GM21381 (cell line): ENCODE measurements around the gene RNASE3.
"Not testable (repeated sequence)": the region's sequence is repeated elsewhere in the genome, so short reads cannot be mapped to it uniquely, and the experiment has no call there.

Experiments
- ATAC-seq: cut with Tn5 transposase; IDR thresholded peaks from one replicate; pipeline ENCODE4 v1.9.1; 2021; ENCODE audit warnings: mild to moderate bottlenecking, moderate library complexity; ENCODE audit not compliant: unreplicated experiment

Gene RNASE3

GRCh38 chr14:20910822-20911221, 19.6 kb downstream of the RNASE3 start:
- ATAC-seq, result not testable (repeated sequence)

GRCh38 chr14:20919038-20919756, 28.0 kb downstream of the RNASE3 start:
- ATAC-seq, result not testable (repeated sequence)

GRCh38 chr14:20923766-20924297, 32.6 kb downstream of the RNASE3 start:
- not testable (repeated sequence) for ATAC-seq

- no peak for ATAC-seq
These were observed 43.1 kb downstream of the RNASE3 start for GRCh38 chr14:20934148-20934762.

GRCh38 chr14:20935303-20935984, 44.3 kb downstream of the RNASE3 start:
- no peak for ATAC-seq
